Measurements from ENCODE around the gene ADSL. TPM values are rescaled to one million over a fixed set of nuclear protein-coding genes. Genes with fewer than 3 reads are reported as not detected.

ADSL gene
- total RNA-seq, 3 donors from 2014 or later (not counting 1 experiment from before 2014, with no cell fraction given) = 31.3 to 49.8 (median 41.2) TPM

DNA sequence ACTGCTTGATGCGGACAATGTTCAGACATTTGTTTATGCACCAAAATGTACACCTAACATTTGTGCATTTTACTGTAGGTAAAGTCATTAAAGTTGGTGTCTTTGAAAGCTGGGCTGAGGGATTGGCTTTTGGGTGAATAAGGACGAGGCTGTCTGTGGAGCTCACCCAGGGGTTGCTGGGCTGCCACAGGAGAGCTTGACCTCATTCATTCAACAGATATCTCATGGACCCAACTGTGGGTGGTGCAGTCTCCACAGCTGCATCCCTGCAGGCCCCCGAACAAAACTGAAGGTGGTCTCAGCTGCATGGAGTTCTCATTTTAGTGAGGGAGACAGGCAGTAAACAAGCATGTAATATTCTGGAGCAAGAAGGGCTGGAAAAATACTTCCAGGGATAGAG lies 56.8 kb downstream of the ADSL start:
- Histone ChIP-seq H3K9me3 (ENCODE audit: control insufficient read depth, insufficient read depth, low read length) (no peaks in the 10 kb centered on the region), H3K36me3 (ENCODE audit: control insufficient read depth, insufficient read depth, low read length) (peaks cover 47% of the 10 kb centered on the region), H3K4me3 (ENCODE audit: low read length) (no peak overlapping the region), H3K27ac (ENCODE audit: low read length) (no peak overlapping the region), H3K27me3 (ENCODE audit: control insufficient read depth, insufficient read depth, low read length) (no peaks in the 10 kb centered on the region), H3K4me1 (ENCODE audit: control insufficient read depth, insufficient read depth, low read length) (peaks cover 60% of the 10 kb centered on the region)
- WGBS (ENCODE audit: insufficient coverage) = 95% methylated on average over 3 of the region's 3 CpGs
- no peaks in the 10 kb centered on the region for H3K9me3 Mint-ChIP-seq
- peak overlapping the region in 1 of 2 donors; percentile 60 for H3K27ac Mint-ChIP-seq
- intact Hi-C loops (cut with micrococcal nuclease) = no loop called here
- peaks cover 51 to 59% of the 10 kb centered on the region in 2 donors for H3K4me1 Mint-ChIP-seq
- no peak for ATAC-seq
- TF ChIP-seq CTCF (IDR thresholded peaks at IDR 0.05) = no peak
- peaks cover 8% of the 10 kb centered on the region for H3K36me3 Mint-ChIP-seq
- no peaks in the 10 kb centered on the region for H3K27me3 Mint-ChIP-seq (ENCODE audit: low read depth in 2 of 2)
- no peak for DNase-seq
- H3K4me3 Mint-ChIP-seq = peak overlapping the region; percentile 36

DNA sequence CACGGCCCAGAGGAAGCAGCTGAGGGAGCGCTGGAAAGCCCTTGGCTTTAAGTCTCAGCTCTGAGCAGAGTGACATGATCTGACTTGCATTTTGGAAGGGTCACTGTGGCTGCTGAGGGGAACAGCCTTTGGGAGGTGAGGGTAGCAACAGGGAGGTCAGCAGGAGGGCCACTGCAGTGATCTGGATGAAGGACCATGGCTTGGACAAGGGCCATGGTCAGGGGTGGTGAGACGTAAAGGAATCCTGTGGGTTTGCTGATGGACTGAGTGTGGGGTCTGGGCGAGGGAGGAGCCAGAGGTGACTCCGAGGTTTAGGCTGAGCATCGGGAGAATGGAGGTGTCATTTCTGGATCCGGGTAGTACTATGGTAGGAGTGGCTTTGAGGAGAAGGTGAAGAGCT lies 57.4 kb downstream of the ADSL start:
- 95% methylated on average over 7 of the region's 7 CpGs for WGBS (ENCODE audit: insufficient coverage)
- no peaks in the 10 kb centered on the region for H3K9me3 Mint-ChIP-seq
- intact Hi-C loops (cut with micrococcal nuclease) = no loop called here
- H3K4me3 ChIP-seq (ENCODE audit: low read length) = no peak overlapping the region
- peaks cover 60% of the 10 kb centered on the region for H3K4me1 ChIP-seq (ENCODE audit: control insufficient read depth, insufficient read depth, low read length)
- TF ChIP-seq CTCF (IDR thresholded peaks at IDR 0.05) = no peak
- H3K27ac ChIP-seq (ENCODE audit: low read length) = no peak overlapping the region
- H3K9me3 ChIP-seq (ENCODE audit: control insufficient read depth, insufficient read depth, low read length) = no peaks in the 10 kb centered on the region
- no peaks in the 10 kb centered on the region for H3K27me3 Mint-ChIP-seq (ENCODE audit: low read depth in 2 of 2)
- peaks cover 51 to 54% of the 10 kb centered on the region in 2 donors for H3K4me1 Mint-ChIP-seq
- no peak for DNase-seq
- H3K36me3 Mint-ChIP-seq = peaks cover 8% of the 10 kb centered on the region
- peak overlapping the region in 1 of 2 donors; percentile 60 for H3K27ac Mint-ChIP-seq
- peak overlapping the region; percentile 36 for H3K4me3 Mint-ChIP-seq
- H3K36me3 ChIP-seq (ENCODE audit: control insufficient read depth, insufficient read depth, low read length) = peaks cover 52% of the 10 kb centered on the region
- no peaks in the 10 kb centered on the region for H3K27me3 ChIP-seq (ENCODE audit: control insufficient read depth, insufficient read depth, low read length)
- no peak for ATAC-seq

DNA sequence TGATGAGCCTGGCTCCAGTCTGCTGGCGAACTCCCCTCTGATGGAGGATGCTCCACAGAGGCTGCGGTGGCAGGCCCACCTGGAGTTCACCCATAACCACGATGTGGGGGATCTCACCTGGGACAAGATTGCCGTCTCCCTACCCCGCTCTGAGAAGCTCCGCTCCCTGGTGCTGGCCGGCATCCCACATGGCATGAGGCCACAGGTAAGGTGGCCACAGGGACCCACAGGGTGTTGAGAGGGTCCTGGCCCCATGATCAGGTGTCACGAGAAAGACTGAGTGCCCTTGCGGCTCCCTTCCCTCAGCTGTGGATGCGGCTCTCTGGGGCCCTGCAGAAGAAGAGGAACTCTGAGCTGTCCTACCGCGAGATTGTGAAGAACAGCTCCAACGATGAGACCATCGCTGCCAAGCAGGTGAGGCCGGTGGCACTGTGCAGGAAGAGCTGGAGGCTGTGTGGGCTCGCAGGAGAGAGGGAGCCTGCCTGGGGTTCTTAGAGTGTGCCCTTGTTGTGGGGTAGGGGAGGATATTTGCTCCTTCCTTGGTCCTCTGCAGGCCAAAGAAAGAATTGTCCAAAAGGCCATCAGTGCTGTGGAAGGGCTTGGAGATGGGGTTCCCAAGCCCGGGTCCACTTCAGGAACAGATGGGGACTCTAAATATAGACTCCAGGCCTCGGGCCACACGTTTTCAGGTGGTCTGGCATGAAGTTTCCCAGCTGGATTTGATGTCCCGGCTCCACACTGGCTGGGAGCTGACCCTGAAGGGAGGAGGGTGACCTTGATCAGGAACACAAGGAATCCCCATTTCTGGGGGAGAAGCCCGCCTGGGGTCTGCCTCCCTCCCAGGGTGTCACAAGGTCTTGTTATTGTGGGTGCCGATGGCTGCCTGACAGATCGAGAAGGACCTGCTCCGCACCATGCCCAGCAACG lies 58.2 kb downstream of the ADSL start:
- Mint-ChIP-seq H3K9me3 (no peaks in the 10 kb centered on the region), H3K36me3 (peaks cover 8% of the 10 kb centered on the region), H3K27ac (no peak overlapping the region), H3K4me1 (peaks cover 49 to 54% of the 10 kb centered on the region in 2 donors), H3K27me3 (ENCODE audit: low read depth in 2 of 2) (no peaks in the 10 kb centered on the region), H3K4me3 (no peak overlapping the region)
- Histone ChIP-seq H3K4me3 (ENCODE audit: low read length) (no peak overlapping the region), H3K27me3 (ENCODE audit: control insufficient read depth, insufficient read depth, low read length) (no peaks in the 10 kb centered on the region), H3K9me3 (ENCODE audit: control insufficient read depth, insufficient read depth, low read length) (no peaks in the 10 kb centered on the region), H3K36me3 (ENCODE audit: control insufficient read depth, insufficient read depth, low read length) (peaks cover 60% of the 10 kb centered on the region), H3K27ac (ENCODE audit: low read length) (no peak overlapping the region), H3K4me1 (ENCODE audit: control insufficient read depth, insufficient read depth, low read length) (peaks cover 60% of the 10 kb centered on the region)
- ATAC-seq (no peak), DNase-seq (no peak)
- TF ChIP-seq CTCF (IDR thresholded peaks at IDR 0.05) = no peak
- 92% methylated on average over 25 of the region's 25 CpGs for WGBS (ENCODE audit: insufficient coverage)
- intact Hi-C loops (cut with micrococcal nuclease) = no loop called here
